Tibial artery (tissue), 4 donors: Measurements from ENCODE around the gene AQP9.

Experiments
- DNase-seq, 2 donors: peaks; one replicate each; pipeline ENCODE4 v3.0.0-alpha.2; 2019
- H3K27ac ChIP-seq, 2 donors: fragments of 200-600 bp; sonication (generic) in 1 of 2; 1 replicate in 1 of 2; 2 replicates in 1 of 2; pipeline ENCODE4 v1.5.1; 2018 to 2019; ENCODE audit warnings: mild to moderate bottlenecking in 1 of 2
- H3K27me3 ChIP-seq, 2 donors: fragments of 200-600 bp; sonication (generic) in 1 of 2; one replicate each; pipeline versions ENCODE4 v1.5.1 to v1.6.0; 2016 to 2019
- H3K36me3 ChIP-seq, 3 donors: fragments of 200-600 bp; sonication (generic) in 2 of 3; one replicate each; pipeline ENCODE4 v1.5.1; 2016 to 2019; ENCODE audit warnings: mild to moderate bottlenecking in 2 of 3
- H3K4me1 ChIP-seq, 4 donors: fragments of 200-600 bp; sonication (generic) in 2 of 4; 1 replicate in 3 of 4; 2 replicates in 1 of 4; pipeline ENCODE4 v1.5.1; 2016 to 2019
- H3K4me3 ChIP-seq, 2 donors: fragments of 200-600 bp; sonication (generic) in 1 of 2; 1 replicate in 1 of 2; 2 replicates in 1 of 2; pipeline ENCODE4 v1.5.1; 2018 to 2019; ENCODE audit warnings: mild to moderate bottlenecking in 2 of 2
- H3K9me3 ChIP-seq, 3 donors: fragments of 200-600 bp; sonication (generic) in 1 of 3; one replicate each; pipeline ENCODE4 v1.5.1; 2016 to 2019
- CTCF ChIP-seq, 2 experiments: fragments of 200-600 bp in 1 of 2; fragments of 450-650 bp in 1 of 2; IDR thresholded peaks; one replicate each; pipeline ENCODE4 v1.5.1; 2017 to 2019; ENCODE audit warnings: antibody characterized with exemption in 2 of 2, mild to moderate bottlenecking in 1 of 2, moderate library complexity in 1 of 2
- intact Hi-C: fragments of 100-400 bp; cut with DNase I; formaldehyde crosslinking; loops from one replicate; pipeline ENCODE4 v1.15.0; 2023; ENCODE audit warnings: low total_unique reads

Gene AQP9

GRCh38 chr15:58167095-58167691 lies 29.0 kb downstream of the AQP9 start:
- Histone ChIP-seq H3K27me3 (peaks cover 0 to 9% of the 10 kb centered on the region in 2 donors), H3K9me3 (no peaks in the 10 kb centered on the region), H3K27ac (no peak overlapping the region), H3K4me1 (no peaks in the 10 kb centered on the region), H3K36me3 (no peaks in the 10 kb centered on the region), H3K4me3 (no peak overlapping the region)
- no peak for TF ChIP-seq CTCF (IDR thresholded peaks at IDR 0.05)
- intact Hi-C loops: no loop called here
- no peak for DNase-seq

- no peak for DNase-seq
- Histone ChIP-seq H3K4me3 (no peak overlapping the region), H3K27ac (no peak overlapping the region), H3K27me3 (peaks cover 0 to 10% of the 10 kb centered on the region in 2 donors), H3K36me3 (no peaks in the 10 kb centered on the region), H3K9me3 (no peaks in the 10 kb centered on the region), H3K4me1 (no peaks in the 10 kb centered on the region)
- no peak for TF ChIP-seq CTCF (IDR thresholded peaks at IDR 0.05)
- intact Hi-C loops: no loop called here
These were observed 31.8 kb downstream of the AQP9 start for GRCh38 chr15:58169934-58170333.

- TF ChIP-seq CTCF (IDR thresholded peaks at IDR 0.05): no peak
- H3K9me3 ChIP-seq: no peaks in the 10 kb centered on the region
- H3K27ac ChIP-seq: no peak overlapping the region
- intact Hi-C loops: no loop called here
- H3K4me1 ChIP-seq: no peaks in the 10 kb centered on the region
- H3K4me3 ChIP-seq: no peak overlapping the region
- no peak for DNase-seq
- peaks cover 0 to 10% of the 10 kb centered on the region in 2 donors for H3K27me3 ChIP-seq
- no peaks in the 10 kb centered on the region for H3K36me3 ChIP-seq
These were observed 33.4 kb downstream of the AQP9 start for GRCh38 chr15:58171476-58172061.

GRCh38 chr15:58174709-58175108 lies 36.5 kb downstream of the AQP9 start:
- intact Hi-C loops: no loop called here
- no peak for TF ChIP-seq CTCF (IDR thresholded peaks at IDR 0.05)
- H3K4me1 ChIP-seq: no peaks in the 10 kb centered on the region
- no peak overlapping the region for H3K4me3 ChIP-seq
- no peaks in the 10 kb centered on the region for H3K36me3 ChIP-seq
- no peaks in the 10 kb centered on the region for H3K9me3 ChIP-seq
- no peak overlapping the region for H3K27ac ChIP-seq
- DNase-seq: no peak
- H3K27me3 ChIP-seq: peaks cover 0 to 8% of the 10 kb centered on the region in 2 donors

GRCh38 chr15:58175955-58176354 lies 37.8 kb downstream of the AQP9 start:
- no peak for TF ChIP-seq CTCF (IDR thresholded peaks at IDR 0.05)

More at GRCh38 chr15:58175955-58176354, 37.8 kb downstream of the AQP9 start:
- no peak overlapping the region for H3K4me3 ChIP-seq
- peaks cover 0 to 11% of the 10 kb centered on the region in 2 donors for H3K27me3 ChIP-seq
- no peaks in the 10 kb centered on the region for H3K4me1 ChIP-seq
- no peak overlapping the region for H3K27ac ChIP-seq
- intact Hi-C loops: no loop called here
- H3K36me3 ChIP-seq: no peaks in the 10 kb centered on the region
- DNase-seq: no peak
- H3K9me3 ChIP-seq: no peaks in the 10 kb centered on the region
